Hematopoietic multipotent progenitor cell treated with erythropoietin and hydrocortisone succinate and interleukin-3 and kit ligand, for 17 days (in vitro differentiated cells): ENCODE results near the gene FGFR2.

Experiments
- DNase-seq: peaks from one replicate; pipeline ENCODE4 v3.0.0-alpha.2; 2015; ENCODE audit warnings: low spot score

FGFR2 gene

GRCh38 chr10:121610798-121611323 lies 12.6 kb upstream of the FGFR2 start:
- DNase-seq: no peak

- DNase-seq: no peak
Observed at GRCh38 chr10:121609426-121610380, 11.5 kb upstream of the FGFR2 start.

- no peak for DNase-seq
Observed at GRCh38 chr10:121608469-121609190, 10.4 kb upstream of the FGFR2 start.

GRCh38 chr10:121607310-121608055 lies 9.2 kb upstream of the FGFR2 start:
- DNase-seq: no peak

- DNase-seq: no peak
Observed at GRCh38 chr10:121605708-121606107, 7.5 kb upstream of the FGFR2 start.

- DNase-seq: no peak
Observed at GRCh38 chr10:121601458-121601857, 3.2 kb upstream of the FGFR2 start.

- no peak for DNase-seq
Observed at GRCh38 chr10:121600611-121601010, 2.4 kb upstream of the FGFR2 start.

- no peak for DNase-seq
Observed at GRCh38 chr10:121599947-121600346, 1.7 kb upstream of the FGFR2 start.

- DNase-seq: no peak
Observed at GRCh38 chr10:121597504-121598262, 561 bp downstream of the FGFR2 start.

- no peak for DNase-seq
Observed at GRCh38 chr10:121596689-121597503, 1.3 kb downstream of the FGFR2 start.

- no peak for DNase-seq
Observed at GRCh38 chr10:121595806-121596688, 2.2 kb downstream of the FGFR2 start.

- DNase-seq: no peak
Observed at GRCh38 chr10:121595351-121595805, 2.9 kb downstream of the FGFR2 start.

GRCh38 chr10:121594623-121595350 lies 3.5 kb downstream of the FGFR2 start:
- no peak for DNase-seq

- DNase-seq: no peak
Observed at GRCh38 chr10:121594076-121594475, 4.2 kb downstream of the FGFR2 start.

GRCh38 chr10:121593281-121594075 lies 4.8 kb downstream of the FGFR2 start:
- no peak for DNase-seq

- DNase-seq: no peak
Observed at GRCh38 chr10:121592155-121592890, 5.9 kb downstream of the FGFR2 start.

GRCh38 chr10:121591186-121591585 lies 7.1 kb downstream of the FGFR2 start:
- no peak for DNase-seq
